Lung (tissue), 12 donors: ENCODE data around the gene BUD23. TPM values are rescaled to one million over a fixed set of nuclear protein-coding genes. Genes with fewer than 3 reads are reported as not detected.

Experiments used
- ATAC-seq: fragments of 200-7000 bp; cut with Tn5 transposase; one replicate; pipeline ENCODE4 v1.9.1; 2020; ENCODE audit warnings: moderate number of reproducible peaks; ENCODE audit not compliant: insufficient read depth, low FRiP score
- DNase-seq, 3 donors: peaks; one replicate each; pipeline ENCODE4 v3.0.0-alpha.2; 2013 to 2017
- H3K27ac ChIP-seq, 2 donors: one replicate each; pipeline ENCODE4 v1.5.1; 2013; ENCODE audit warnings: mild to moderate bottlenecking in 2 of 2, moderate library complexity in 2 of 2, control low read depth in 1 of 2, inconsistent platforms in 1 of 2, low read depth in 1 of 2, low read length in 1 of 2
- H3K27me3 ChIP-seq, 3 donors: one replicate each; pipeline ENCODE4 v1.5.1; 2013; ENCODE audit warnings: low read length in 2 of 3; ENCODE audit not compliant: control insufficient read depth in 3 of 3, insufficient read depth in 3 of 3
- H3K36me3 ChIP-seq, 4 donors: one replicate each; pipeline ENCODE4 v1.5.1; 2013; ENCODE audit warnings: low read length in 4 of 4, mild to moderate bottlenecking in 1 of 4, moderate library complexity in 1 of 4; ENCODE audit not compliant: control insufficient read depth in 4 of 4, insufficient read depth in 4 of 4
- H3K4me1 ChIP-seq, 5 donors: one replicate each; pipeline ENCODE4 v1.5.1; 2013; ENCODE audit warnings: low read length in 5 of 5, mild to moderate bottlenecking in 2 of 5, moderate library complexity in 1 of 5; ENCODE audit not compliant: control insufficient read depth in 5 of 5, insufficient read depth in 5 of 5
- H3K4me3 ChIP-seq: one replicate; pipeline ENCODE4 v1.5.1; 2013; ENCODE audit warnings: mild to moderate bottlenecking, control low read depth, moderate library complexity
- H3K9ac ChIP-seq, 2 donors: one replicate each; pipeline ENCODE4 v1.5.1; 2013; ENCODE audit warnings: low read length in 2 of 2, control low read depth in 1 of 2; ENCODE audit not compliant: insufficient read depth in 1 of 2
- H3K9me3 ChIP-seq, 4 donors: one replicate each; pipeline ENCODE4 v1.5.1; 2013; ENCODE audit warnings: low read length in 3 of 4, mild to moderate bottlenecking in 1 of 4, moderate library complexity in 1 of 4; ENCODE audit not compliant: control insufficient read depth in 4 of 4, insufficient read depth in 3 of 4
- WGBS, 2 donors: extraction: QIAGEN DNeasy Blood & Tissue Kit; methylation state at CpG; one replicate each; pipeline ENCODE4 v1.1.7; 2013; 5-methylcytosine and 5-hydroxymethylcytosine counted together
- polyA plus RNA-seq, 2 donors: library from polyadenylated mRNA; stranded (reverse); fragments of 200-250 nt; gene quantifications; one replicate each; pipeline ENCODE4 v1.2.1, GENCODE V29; 2013
- total RNA-seq, 2 donors: library from RNA; depleted of rRNA in 1 of 2; stranded (reverse); fragments of >200 nt in 1 of 2; gene quantifications; one replicate each; pipeline ENCODE4 v1.2.1, GENCODE V29; 2014 to 2021
- TF ChIP-seq, protein P1 (sequence below): IDR thresholded peaks from 2 replicates; pipeline ENCODE4 v1.5.1; 2012; ENCODE audit warnings: mild to moderate bottlenecking; ENCODE audit errors: control extremely low read depth, extremely low read depth
- donor health status: control.
- donor health status: control.
- donor health status: Bipolar disorder and iron deficiency.
- donor health status: healthy.
- donor health status: DM: yes; HTN: yes; CAD: no.

Gene BUD23
- total and polyA plus RNA-seq, 4 donors: 33.5 to 118 (median 74.2) TPM

- no peaks in the 10 kb centered on the region for H3K36me3 ChIP-seq
- ATAC-seq: no peak
- DNase-seq: no peak
- H3K9ac ChIP-seq: no peak overlapping the region
- no peaks in the 10 kb centered on the region for H3K27me3 ChIP-seq
- TF ChIP-seq, protein P1, sequence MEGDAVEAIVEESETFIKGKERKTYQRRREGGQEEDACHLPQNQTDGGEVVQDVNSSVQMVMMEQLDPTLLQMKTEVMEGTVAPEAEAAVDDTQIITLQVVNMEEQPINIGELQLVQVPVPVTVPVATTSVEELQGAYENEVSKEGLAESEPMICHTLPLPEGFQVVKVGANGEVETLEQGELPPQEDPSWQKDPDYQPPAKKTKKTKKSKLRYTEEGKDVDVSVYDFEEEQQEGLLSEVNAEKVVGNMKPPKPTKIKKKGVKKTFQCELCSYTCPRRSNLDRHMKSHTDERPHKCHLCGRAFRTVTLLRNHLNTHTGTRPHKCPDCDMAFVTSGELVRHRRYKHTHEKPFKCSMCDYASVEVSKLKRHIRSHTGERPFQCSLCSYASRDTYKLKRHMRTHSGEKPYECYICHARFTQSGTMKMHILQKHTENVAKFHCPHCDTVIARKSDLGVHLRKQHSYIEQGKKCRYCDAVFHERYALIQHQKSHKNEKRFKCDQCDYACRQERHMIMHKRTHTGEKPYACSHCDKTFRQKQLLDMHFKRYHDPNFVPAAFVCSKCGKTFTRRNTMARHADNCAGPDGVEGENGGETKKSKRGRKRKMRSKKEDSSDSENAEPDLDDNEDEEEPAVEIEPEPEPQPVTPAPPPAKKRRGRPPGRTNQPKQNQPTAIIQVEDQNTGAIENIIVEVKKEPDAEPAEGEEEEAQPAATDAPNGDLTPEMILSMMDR: no peak
- 66 to 78% methylated on average over 1 of the region's 1 CpG for WGBS, 2 donors
- no peak overlapping the region for H3K4me3 ChIP-seq
- no peaks in the 10 kb centered on the region for H3K9me3 ChIP-seq
- no peak overlapping the region for H3K27ac ChIP-seq
- H3K4me1 ChIP-seq: peaks cover 0 to 1% (median 0%) of the 10 kb centered on the region in 5 donors
Observed at GRCh38 chr7:73726083-73726466, 42.7 kb downstream of the BUD23 start.

- TF ChIP-seq, protein P1: no peak
- Histone ChIP-seq H3K27ac (no peak overlapping the region), H3K36me3 (no peaks in the 10 kb centered on the region), H3K4me3 (no peak overlapping the region), H3K9ac (no peak overlapping the region), H3K4me1 (no peaks in the 10 kb centered on the region), H3K27me3 (no peaks in the 10 kb centered on the region), H3K9me3 (peaks cover 0 to 1% (median 0%) of the 10 kb centered on the region in 4 donors)
- WGBS, 2 donors: 54 to 68% methylated on average over 3 of the region's 3 CpGs
- no peak for DNase-seq
- no peak for ATAC-seq
Observed at GRCh38 chr7:73727952-73728351, 44.6 kb downstream of the BUD23 start.

DNA sequence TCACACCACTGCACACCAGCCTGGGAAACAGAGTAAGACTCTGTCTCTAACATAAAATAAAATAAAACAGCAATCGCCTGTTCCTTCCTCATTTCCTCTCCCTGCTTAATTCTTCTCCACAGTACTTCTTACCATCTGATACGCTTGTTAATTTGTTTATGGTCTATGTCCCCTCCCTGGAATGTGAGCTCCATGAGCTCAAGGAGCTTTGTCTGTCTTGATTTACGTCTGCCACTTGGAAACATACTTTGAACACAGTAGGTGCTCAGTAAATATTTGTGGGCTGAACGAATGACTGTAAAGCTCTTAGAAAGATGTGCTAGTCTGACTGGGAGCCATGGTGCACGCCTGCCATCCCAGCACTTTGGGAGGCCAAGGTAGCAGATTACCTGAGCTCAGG is 45.2 kb downstream of the BUD23 start:
- 55 to 61% methylated on average over 5 of the region's 5 CpGs for WGBS, 2 donors

More for the DNA sequence above, 45.2 kb downstream of the BUD23 start:
- ATAC-seq (no peak), DNase-seq (no peak)
- Histone ChIP-seq H3K4me3 (no peak overlapping the region), H3K36me3 (no peaks in the 10 kb centered on the region), H3K9me3 (peaks cover 0 to 1% (median 0%) of the 10 kb centered on the region in 4 donors), H3K27ac (no peak overlapping the region), H3K4me1 (no peaks in the 10 kb centered on the region), H3K27me3 (no peaks in the 10 kb centered on the region), H3K9ac (no peak overlapping the region)
- TF ChIP-seq, protein P1: no peak
